Fibroblast of skin of left quadriceps (primary cell): Measurements from ENCODE around the gene TNFAIP2.
"Not testable (repeated sequence)": the region's sequence is repeated elsewhere in the genome, so short reads cannot be mapped to it uniquely, and the experiment has no call there.

ENCODE experiments used
- DNase-seq, 2 experiments: peaks; one replicate each; pipeline ENCODE4 v3.0.0-alpha.2; 2013; ENCODE audit warnings: low read depth in 2 of 2

Gene TNFAIP2

DNA sequence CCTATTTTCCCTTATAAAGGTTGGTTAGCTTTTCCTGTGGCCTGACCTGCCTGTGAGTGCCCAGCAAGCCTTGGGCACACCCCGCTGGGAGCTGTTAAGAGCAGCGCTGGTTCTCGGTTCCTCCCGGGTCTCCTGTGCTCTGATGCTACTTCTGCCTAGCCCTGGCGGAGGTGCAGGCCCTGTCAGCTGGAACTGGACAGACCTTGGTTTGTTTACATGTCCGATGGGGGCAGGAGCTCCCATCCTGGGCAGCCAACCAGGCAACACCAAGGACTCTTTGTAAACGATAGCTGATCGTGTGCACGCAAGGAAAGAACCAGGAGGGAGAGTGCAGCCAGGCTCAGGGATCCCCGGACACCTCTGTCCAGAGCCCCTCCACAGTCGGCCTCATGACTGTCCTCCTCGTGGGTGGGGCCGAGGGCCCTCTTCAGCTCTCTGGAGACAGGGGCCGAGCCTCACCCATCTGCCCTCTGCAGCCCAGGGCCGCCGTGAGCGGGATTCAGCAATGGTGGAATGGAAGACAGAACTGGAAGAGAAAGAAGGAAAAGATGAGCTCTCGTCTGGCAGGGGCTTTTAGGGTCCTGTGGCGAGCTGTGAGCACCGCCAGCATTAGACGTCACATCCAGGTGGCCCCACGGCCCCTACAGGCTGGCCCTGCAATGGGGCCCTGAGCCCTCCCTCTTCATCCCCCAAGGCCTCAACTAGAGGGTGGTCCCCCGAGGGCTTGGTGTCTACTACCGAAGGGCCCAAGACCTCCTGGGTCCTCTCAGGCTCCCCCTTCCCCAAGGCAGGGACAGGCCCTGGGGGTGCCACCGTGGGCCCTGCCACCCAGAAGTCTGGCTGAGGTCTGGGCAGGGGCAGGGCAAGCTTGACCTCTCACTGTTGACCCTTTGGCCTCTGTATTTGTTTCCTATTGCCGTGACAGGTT, 12.3 kb downstream of the TNFAIP2 start:
- no peak for DNase-seq

DNA sequence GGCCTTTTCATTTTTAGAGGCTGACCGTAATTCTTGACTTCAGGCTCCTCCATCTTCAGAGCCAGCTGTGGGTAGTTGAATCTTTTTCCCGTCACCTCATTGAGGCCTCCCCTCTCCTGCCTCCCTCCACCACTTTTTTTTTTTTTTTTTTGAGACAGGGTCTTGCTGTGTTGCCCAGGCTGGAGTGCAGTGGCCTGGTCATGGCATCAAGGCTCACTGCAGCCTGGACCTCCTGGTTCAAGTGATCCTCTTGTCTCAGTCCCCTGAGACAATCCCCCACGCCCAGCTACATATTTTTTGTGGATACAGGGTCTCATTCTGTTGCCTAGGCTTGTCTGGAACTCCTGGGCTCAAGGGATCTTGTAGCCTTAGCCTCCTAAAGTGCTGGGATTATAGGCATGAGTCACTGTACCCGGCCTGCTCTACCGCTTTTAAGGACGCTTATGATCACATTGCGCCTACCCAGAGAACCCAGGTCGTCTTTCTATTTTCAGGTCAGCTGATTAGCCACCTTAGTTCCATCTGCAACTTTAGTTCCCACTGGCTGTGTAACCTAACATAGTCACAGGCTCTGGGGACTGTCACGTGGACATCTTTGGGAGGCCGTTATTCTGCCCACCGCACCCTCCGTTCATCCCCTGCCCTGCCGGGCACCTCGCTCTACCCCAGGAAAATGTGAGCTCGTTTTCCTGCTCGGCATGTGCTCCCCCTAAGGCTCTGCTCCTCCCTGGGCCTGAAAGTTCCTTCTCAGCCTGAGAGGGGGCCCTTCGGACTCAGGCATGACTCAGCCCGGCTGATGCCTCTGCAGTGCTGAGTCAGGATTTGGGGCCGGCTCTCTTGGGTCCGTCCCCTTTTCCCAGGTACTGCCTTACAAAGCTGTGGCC, 13.4 kb downstream of the TNFAIP2 start:
- DNase-seq: peak; percentile 25 to 29

DNA sequence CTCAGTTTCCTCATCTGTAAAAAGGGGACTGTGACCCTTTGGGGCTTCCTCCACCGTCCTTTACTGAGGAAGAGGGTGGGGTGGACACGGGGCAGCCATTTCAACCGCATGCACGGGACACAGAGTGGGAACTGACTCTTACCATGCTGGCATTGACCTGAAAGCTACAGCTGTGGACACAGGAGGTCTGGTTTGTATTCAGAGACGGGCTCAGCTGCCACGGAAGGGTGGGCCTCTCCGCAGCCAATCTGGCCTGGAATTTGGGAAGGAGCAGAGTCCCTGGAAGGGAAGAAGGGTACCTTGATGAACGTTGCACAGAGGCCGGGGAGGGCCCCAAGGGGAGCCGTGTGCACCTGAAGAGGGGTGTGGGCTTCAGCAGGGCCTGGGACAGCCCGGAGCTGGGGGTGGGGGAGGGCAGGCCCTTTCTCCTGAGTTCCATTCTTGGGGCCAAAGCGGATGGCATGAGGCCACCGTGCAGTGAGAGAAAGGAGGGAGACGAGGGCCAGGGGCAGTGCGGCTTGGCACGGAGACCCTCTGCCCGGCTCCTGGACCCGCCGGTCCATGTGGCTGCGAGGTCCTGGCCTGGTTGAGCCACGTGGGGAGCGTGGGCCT, 14.5 kb downstream of the TNFAIP2 start:
- DNase-seq: no peak

DNA sequence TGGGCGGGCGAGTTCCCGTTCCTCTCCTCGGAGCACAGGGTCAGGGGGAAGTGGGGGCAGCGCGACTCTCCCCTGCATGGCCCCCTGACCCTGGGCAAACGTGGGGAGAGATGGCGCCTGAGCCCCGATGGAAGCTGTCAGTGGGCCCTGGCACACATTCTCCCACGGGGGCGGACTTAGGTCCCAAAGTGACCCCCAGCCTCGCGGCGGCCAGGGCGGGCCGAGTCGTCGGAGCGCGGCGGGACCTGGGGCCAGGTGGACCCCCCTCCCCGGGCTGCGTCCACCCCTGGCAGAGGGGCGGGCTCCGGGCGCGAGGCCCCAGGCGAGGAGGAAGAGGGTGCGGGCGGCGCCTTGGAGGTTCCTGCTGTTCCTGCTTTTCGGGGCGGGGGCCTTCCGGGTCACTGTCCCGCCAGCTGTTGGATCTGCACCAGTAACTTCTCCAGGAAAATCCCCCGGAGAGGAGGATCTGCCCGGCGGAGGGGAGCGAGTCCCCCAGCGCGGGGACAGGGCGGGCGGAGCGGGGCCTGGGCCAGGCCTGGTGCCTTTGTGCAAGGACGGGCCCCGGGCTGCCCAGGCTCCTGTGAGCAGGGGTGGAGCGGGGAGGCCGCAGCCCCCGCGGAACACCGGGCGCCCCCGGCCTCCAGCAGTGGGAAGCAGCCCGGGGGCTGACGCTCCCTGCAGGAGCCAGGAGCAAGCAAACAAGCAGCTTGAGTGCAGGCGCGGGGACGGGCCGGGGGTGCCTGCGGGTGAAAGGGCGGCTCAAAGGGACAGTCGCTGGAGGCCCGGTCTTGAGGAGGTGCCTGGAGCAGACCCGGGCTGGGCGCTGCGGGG, 15.3 kb downstream of the TNFAIP2 start:
- no peak for DNase-seq

DNA sequence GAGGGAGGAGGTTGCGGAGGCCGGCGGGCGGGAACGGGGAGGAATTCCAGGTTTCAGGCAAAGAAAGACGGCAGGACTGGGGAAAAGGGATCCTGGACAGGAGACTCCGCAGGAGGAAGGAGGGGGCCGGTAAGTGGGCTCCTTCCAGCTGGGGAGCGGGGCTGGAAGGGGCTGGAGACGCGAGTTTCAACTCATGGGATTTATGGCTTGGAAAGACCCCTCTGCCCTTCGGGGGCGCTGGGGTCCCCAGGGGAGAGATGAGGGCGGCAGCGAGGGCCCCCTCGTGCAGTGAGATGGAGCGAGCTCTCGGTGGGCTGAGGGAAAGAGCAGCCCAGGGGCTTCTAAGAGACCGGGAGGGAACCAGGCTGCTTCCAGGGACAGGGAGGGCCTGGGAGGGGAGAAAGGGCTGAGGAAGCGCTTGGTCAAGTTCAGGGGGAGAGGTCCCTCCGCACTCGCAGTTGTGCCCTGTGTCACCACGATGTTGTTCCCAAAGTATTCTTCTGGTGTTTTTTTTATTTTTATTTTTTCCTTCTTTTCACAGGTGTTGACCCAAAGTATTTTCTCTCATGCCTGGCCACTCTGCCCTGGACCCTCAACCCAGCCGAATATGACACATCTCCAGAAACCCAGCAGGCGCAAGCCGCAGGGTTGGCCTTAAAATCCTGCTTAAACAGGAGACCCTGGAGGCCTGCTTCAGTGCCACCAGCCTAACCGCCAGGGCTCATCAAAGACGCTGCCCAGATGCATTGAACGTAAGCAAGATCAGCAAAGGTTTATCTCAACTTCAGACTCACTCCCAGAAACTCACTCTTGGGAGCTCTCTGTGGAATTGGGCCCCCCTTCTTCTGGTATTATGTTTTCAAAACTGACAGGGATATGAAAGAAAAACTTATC, 16.1 kb downstream of the TNFAIP2 start:
- DNase-seq: no peak

DNA sequence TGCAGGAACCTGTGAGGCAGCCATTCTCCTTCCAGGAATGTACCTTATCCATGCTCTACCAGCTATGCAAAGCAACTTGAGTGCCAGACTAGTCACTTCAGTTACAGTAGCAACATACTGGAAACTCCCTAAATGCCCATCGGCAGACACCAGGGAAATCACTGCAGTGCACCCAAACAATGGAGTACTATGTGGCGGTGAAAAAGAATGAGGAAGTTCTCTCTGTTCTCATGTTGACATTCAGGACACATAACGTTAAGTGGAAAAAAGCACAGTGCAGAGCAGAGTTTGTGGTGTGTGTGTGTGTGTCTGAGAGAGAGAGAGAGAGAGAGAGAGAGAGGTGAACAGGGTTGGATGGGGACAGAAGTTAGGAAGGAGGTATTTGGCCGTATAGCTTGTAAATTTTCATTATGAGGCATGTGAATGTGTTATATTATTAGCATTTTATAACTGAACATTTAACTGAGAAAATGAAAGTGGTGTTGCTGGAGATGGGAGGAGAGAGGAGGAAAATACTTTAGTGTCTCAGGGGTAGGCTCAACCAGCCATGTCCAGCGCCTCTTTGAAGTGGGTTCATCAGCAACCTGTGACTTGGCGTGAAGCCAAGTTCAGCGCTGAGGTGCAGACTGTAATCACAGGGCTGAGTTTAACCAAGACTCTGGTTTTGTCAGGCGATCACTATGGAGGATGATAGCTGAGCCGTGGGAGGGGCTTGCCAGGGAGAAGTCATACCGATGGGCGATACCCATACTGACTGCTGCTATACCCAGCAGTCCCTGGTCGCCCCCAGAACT, 17.3 kb downstream of the TNFAIP2 start:
- no peak for DNase-seq

DNA sequence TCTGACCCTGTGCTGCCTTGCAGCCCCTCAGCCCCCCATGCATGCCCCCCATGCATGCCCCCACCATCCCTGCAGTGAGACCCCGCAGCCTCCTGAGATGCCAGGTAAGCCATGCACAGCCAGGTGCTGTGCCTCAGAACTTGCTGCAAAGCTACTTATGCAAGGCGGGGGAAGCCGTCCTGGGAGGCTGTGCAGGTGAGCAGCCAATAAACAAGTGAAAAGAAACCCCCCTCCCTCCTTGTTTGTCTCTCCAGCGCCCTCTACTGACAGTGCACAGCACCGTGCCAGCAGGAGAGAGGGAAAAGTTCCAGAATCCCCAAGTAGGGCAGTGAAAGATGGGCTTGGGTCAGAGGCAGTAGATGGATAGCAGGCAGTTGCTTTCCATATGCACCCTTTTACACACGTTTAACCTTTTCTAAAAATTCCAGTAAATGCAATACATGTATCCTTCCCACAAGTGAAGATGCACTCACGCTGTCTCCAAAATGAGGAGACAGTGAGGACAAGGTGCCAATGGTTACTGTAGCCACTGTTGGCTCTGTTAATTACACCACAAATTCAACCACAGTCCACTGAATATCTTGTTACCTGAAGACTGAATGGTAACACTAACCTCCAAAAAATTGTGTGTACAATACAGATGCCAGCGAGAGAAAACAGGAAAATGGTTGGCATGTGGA, 18.0 kb downstream of the TNFAIP2 start:
- no peak for DNase-seq

DNA sequence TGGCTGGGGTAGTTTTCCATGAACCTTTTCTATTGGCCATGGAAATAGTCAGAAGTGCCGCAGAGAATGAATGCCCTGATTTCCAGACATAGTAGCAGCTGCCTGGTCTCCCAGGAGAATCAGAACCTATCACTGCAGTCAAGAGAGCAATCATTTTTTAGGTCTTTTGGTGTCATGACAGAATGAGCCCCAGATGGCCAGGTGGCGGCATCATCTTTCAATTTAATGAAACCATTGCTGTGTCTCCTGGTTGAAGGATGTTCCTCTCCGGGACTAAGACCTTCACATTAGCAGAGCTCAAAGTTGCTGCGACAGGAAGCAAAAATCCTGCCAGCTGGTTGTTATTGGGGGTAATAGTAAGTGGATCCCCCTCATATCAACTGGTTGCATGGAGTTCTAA, 18.8 kb downstream of the TNFAIP2 start:
- no peak for DNase-seq

DNA sequence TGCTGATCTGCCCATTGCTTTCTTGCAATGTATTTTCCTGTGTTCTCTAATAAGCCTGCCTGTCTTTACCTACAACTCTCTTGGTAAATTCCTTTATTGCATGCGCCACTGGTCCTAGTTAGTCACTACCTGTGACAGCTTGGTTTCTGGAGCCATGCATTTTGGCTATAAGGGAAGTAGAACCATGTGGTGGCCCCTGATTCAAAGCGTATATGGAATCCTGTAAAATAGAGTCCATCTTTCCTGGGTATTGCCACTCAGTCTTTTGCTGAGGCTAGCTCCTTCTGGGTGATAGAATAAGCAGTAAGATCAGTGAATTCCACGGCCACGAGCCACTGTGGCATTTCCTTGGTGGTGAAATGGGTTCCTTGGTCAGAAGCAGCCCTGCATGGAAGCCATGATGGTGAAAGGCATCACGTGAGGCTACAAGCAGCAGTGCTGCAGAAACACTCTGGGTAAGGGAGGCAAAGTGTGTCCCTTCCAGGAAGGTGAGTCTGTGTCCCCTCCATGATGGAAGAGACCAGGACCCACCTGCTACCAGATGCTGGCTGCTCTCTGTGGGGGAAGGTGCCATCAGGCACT, 19.6 kb downstream of the TNFAIP2 start:
- DNase-seq: no peak

DNA sequence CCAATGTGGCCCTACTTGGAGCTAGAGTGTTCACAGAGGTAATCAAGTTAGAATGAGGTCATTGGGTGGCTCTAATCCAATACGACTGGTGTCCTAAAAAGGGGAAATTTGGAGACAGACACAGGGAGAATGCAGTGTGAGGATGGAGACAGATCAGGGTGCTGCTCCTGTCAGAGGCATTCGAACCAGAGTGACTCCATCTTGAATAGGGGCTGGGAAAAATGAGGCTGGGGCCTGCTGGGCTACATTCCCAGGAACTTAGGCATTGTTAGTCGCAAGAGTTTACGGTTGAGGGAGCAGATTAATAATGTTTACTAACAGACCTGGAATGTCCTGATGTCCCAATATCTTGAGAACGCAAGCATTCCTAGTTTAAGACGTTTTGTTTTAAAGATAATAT, 20.2 kb downstream of the TNFAIP2 start:
- no peak for DNase-seq

DNA sequence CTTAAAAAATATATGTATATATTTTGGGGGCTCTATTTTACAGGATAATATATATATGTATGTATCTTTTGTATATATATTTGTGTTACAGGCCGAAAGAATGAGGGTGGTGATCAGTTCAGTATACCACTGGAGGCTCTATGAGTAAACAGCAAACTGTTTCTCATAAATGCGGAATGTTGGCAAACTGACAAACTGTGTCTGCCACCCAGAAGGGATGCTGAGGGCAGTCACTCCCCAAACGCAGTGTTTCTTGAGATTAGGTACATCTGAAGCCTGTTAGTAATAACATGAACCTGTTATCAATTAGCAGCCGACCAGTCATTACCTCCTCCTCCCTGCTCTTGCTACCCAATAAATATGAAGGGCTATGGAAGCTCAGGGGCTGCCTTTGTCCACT, 20.8 kb downstream of the TNFAIP2 start:
- DNase-seq: peak; percentile 61 to 66

DNA sequence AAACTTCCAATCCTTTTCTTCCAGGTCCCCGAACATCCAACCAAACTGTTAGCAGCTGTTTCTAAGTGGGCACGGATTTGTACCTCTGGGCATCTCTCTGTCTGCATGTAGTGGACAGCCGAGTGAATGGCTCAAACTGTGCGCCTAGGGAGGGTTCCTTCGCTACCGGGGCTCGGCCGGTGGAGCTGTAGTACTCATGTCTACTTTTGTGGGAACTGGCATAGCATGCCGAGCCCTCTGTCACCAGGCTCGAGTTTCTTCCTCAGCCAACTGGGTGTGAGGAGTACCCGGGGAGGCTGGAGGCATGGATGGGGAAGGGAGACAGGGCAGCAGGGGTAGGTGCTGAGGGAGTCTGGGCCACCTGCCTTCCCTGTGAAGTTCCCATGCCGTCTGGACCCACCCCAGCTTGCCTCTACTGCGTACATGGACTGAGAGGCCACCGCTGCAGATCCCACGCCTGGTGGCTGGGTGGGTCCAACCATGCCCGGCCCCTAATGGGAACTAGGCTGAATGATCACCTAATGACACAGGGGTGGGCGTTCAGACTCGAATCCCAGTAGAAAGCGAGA, 23.0 kb downstream of the TNFAIP2 start:
- no peak for DNase-seq

DNA sequence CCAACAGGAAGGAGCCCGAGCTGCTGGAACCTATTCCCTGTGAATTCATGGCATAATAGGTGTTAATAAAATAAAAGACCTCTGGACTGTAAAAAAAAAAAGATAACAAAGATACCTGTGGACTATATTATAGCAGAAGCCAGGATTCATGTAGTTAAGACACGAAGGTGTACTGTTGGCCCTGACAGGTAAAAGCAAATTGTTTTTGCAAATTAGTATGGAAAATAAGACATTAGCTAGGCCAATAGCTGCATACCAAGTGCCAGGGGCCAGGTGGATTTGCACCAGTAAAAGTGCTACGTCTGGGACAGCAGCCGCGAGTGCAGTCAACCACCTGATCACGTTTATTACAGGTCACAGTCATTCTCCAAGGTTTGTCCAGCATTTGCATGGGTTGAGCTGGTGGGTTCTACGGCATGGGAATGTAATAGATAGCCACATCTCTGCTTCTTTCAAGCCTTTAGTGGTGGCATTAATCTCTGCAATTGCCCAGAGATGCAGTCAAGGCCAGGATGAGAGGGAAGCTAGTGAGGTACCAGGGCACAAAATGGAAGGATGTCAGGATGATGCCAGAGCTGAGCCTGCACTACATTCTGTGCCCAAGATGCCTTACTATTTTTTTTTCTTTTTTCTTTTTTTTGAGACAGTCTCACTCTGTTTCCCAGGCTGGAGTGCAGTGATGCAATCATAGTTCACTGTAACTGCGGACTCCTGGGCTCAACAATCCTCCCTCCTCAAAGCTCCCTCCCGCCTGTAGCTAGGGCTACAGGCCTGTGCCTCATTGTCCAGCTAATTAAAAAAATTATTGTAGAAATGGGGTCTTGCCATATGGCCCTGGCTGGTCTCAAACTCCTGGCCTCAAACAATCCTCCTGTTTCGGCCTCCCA, 26.3 kb downstream of the TNFAIP2 start:
- DNase-seq: no peak

DNA sequence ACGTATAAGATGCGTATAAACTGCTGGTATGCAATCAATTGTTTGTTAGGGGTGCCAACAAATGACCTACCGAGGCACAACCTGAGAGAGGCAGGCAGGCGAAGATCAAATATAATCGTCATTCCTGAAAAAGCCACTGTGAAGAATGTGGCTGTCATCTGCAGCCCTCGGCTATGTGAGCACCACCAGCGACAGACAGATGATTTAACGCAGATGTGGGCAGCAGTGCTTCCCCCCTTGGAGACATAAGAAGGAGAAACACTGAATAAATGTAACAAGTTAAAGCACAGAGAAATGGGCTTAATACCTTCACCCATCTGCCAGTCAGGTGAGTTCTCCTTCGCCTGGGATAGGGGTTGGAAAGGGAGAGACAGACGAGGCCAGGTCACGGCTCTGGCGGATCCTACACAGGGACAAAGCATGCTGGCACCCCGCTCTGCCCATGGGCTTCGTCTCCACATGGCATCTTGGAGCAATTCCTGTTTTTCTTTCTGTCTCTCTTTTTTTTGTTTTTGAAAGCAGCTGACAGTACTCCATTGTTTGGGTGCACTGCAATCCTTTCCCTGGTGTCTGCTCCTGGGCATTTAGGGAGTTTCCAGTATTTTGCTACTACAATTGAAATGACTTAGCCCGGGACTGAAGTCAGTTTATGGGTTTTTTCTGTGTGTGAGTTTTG, 28.1 kb downstream of the TNFAIP2 start:
- DNase-seq: no peak

DNA sequence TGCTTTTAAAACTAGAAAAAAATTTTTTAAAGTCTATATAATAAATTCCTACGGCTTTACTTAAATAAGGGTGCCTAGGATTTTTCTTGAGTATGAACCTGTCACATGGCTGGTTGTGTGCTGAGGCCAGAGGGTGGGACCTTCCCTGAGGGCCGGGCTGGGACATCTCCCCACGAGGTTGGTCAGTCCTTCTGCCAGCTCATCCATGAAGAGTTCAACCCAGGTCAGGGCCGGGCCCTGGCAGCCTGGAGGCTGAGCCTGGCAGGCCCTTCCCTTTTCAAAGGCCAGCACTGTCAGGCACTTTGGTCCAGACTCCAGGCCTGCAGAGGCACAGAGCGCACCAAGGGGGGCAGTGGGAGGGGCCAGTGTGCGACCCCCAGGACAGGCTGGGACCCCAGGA, 31.7 kb downstream of the TNFAIP2 start:
- no peak for DNase-seq

DNA sequence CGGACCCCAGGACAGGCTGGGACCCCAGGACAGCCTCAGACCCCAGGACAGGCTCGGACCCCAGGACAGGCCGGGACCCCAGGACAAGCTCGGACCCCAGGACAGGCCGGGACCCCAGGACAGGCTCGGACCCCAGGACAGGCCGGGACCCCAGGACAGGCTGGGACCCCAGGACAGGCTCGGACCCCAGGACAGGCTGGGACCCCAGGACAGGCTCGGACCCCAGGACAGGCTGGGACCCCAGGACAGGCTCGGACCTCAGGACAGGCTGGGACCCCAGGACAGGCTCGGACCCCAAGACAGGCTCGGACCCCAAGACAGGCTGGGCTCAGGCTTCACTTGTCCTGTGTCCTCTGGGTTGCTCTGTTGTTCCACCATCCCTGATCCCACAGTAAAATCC, 32.2 kb downstream of the TNFAIP2 start:
- DNase-seq: not testable (repeated sequence)
